Endodermal cell (in vitro differentiated cells): ENCODE measurements around the gene OPA1. TPM values are rescaled to one million over a fixed set of nuclear protein-coding genes. Genes with fewer than 3 reads are reported as not detected.

Source experiments
- DNase-seq: peaks from one replicate; pipeline ENCODE4 v3.0.0-alpha.2; 2017
- H3K27ac ChIP-seq: 2 replicates; pipeline ENCODE4 v1.5.1; 2013; ENCODE audit warnings: mild to moderate bottlenecking, low read depth, low read length, moderate library complexity
- H3K27me3 ChIP-seq: 2 replicates; pipeline ENCODE4 v1.6.1; 2013; ENCODE audit warnings: mild to moderate bottlenecking, low read length, moderate library complexity; ENCODE audit not compliant: insufficient read depth, control insufficient read depth, poor library complexity, severe bottlenecking
- H3K36me3 ChIP-seq: 2 replicates; pipeline ENCODE4 v1.7.0; 2013; ENCODE audit warnings: mild to moderate bottlenecking, low read length, moderate library complexity; ENCODE audit not compliant: control insufficient read depth, insufficient read depth
- H3K4me1 ChIP-seq: one replicate; pipeline ENCODE4 v1.7.0; 2013; ENCODE audit warnings: low read length; ENCODE audit not compliant: control insufficient read depth, insufficient read depth
- H3K4me3 ChIP-seq: 2 replicates; pipeline ENCODE4 v1.5.1; 2013; ENCODE audit warnings: mild to moderate bottlenecking, low read length, moderate library complexity
- H3K9ac ChIP-seq: 2 replicates; pipeline ENCODE4 v1.6.1; 2013; ENCODE audit warnings: mild to moderate bottlenecking, low read length, moderate library complexity; ENCODE audit not compliant: poor library complexity, severe bottlenecking; ENCODE audit errors: extremely low read depth
- H3K9me3 ChIP-seq: 2 replicates; pipeline ENCODE4 v1.6.1; 2013; ENCODE audit warnings: mild to moderate bottlenecking, low read length, moderate library complexity; ENCODE audit not compliant: control insufficient read depth
- H3K27ac Mint-ChIP-seq: 2 replicates; pipeline ENCODE4 v1.8.0; 2020; ENCODE audit warnings: mixed read lengths
- H3K27me3 Mint-ChIP-seq: 2 replicates; pipeline ENCODE4 v1.8.0; 2021; ENCODE audit warnings: mild to moderate bottlenecking, mixed read lengths; ENCODE audit not compliant: insufficient read depth
- H3K36me3 Mint-ChIP-seq: 2 replicates; pipeline ENCODE4 v1.8.0; 2020; ENCODE audit warnings: low read depth, mixed read lengths
- H3K4me1 Mint-ChIP-seq: 2 replicates; pipeline ENCODE4 v1.8.0; 2020; ENCODE audit warnings: mixed read lengths
- H3K4me3 Mint-ChIP-seq: 2 replicates; pipeline ENCODE4 v1.8.0; 2020; ENCODE audit warnings: mild to moderate bottlenecking, moderate library complexity, mixed read lengths
- H3K9me3 Mint-ChIP-seq: 2 replicates; pipeline ENCODE4 v1.8.0; 2020; ENCODE audit warnings: mild to moderate bottlenecking, mixed read lengths
- WGBS, 2 experiments: methylation state at CpG; one replicate each; pipeline versions ENCODE4 v1.1.5 to v1.1.7; 2013; ENCODE audit warnings: missing lambda C conversion rate in 2 of 2, mixed read lengths in 1 of 2; ENCODE audit not compliant: insufficient coverage in 1 of 2, insufficient read length in 1 of 2; 5-methylcytosine and 5-hydroxymethylcytosine counted together
- total RNA-seq, 2 donors: library from RNA; stranded (reverse); fragmentation: NEBNext Ultra II Directional in 1 of 2; extraction: Animal tissue kit (Norgen Biotek cat#: 25700) in 1 of 2; gene quantifications; 2 replicates in 1 of 2; 3 replicates in 1 of 2; pipeline ENCODE4 v1.2.1, GENCODE V29; 2021
- TF ChIP-seq, protein P1 (sequence below): fragments of 200-600 bp; sonication (generic); conservative IDR thresholded peaks from 2 replicates; pipeline ENCODE4 v1.5.0; 2021; ENCODE audit warnings: antibody characterized with exemption, mild to moderate bottlenecking

Gene OPA1
- total RNA-seq, 2 donors from 2014 or later: 61.5 to 69.4 TPM

DNA sequence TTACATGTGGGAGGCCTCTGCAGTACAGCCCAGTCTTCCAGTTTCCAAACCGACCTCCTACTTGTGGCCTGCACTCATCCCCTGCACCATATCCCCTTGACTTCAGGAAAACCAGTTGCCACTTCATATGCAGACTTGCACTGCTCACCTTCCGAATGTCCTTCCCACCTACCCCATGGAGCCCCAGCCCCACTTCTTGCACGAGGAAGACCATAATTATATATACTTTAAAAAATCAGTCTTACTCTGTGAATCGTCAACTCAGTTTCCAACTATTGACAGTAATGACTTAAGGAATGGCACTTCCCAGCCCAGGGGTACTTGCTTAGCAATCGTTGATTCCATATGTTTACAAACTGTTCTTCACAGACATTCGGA, 136.1 kb downstream of the OPA1 start:
- Histone ChIP-seq H3K27ac (no peak overlapping the region), H3K9ac (no peak overlapping the region), H3K4me3 (no peak overlapping the region), H3K27me3 (no peaks in the 10 kb centered on the region), H3K9me3 (no peaks in the 10 kb centered on the region), H3K4me1 (no peaks in the 10 kb centered on the region), H3K36me3 (no peaks in the 10 kb centered on the region)
- H3K4me1 Mint-ChIP-seq: no peaks in the 10 kb centered on the region
- no peak for DNase-seq
- WGBS, 2 experiments: 93 to 96% methylated on average over 4 to 6 of the region's 6 CpGs
- H3K9me3 Mint-ChIP-seq: no peaks in the 10 kb centered on the region
- no peaks in the 10 kb centered on the region for H3K36me3 Mint-ChIP-seq
- TF ChIP-seq, protein P1, sequence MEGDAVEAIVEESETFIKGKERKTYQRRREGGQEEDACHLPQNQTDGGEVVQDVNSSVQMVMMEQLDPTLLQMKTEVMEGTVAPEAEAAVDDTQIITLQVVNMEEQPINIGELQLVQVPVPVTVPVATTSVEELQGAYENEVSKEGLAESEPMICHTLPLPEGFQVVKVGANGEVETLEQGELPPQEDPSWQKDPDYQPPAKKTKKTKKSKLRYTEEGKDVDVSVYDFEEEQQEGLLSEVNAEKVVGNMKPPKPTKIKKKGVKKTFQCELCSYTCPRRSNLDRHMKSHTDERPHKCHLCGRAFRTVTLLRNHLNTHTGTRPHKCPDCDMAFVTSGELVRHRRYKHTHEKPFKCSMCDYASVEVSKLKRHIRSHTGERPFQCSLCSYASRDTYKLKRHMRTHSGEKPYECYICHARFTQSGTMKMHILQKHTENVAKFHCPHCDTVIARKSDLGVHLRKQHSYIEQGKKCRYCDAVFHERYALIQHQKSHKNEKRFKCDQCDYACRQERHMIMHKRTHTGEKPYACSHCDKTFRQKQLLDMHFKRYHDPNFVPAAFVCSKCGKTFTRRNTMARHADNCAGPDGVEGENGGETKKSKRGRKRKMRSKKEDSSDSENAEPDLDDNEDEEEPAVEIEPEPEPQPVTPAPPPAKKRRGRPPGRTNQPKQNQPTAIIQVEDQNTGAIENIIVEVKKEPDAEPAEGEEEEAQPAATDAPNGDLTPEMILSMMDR: no peak
- no peaks in the 10 kb centered on the region for H3K27me3 Mint-ChIP-seq
- no peak overlapping the region for H3K4me3 Mint-ChIP-seq
- no peak overlapping the region for H3K27ac Mint-ChIP-seq

DNA sequence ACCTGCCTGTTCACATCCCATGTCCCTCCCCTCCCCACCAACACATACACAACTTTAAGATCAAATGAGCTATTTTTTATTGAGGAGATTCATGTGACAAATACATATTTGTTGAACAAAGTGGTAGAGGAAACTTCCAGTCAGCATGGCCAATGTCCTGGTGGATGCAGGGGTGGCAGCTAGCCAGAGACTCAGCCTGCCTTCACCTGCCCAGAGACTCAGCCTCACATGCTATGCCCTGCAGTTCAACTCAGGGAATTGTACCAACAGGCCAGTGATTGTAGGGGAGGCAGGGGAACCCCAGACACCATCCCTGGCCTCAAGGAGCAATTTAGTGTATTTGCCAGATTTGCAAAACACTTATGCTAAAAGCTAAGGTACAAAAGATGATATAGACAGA, 136.6 kb downstream of the OPA1 start:
- H3K9me3 ChIP-seq: no peaks in the 10 kb centered on the region
- H3K4me1 Mint-ChIP-seq: no peaks in the 10 kb centered on the region
- TF ChIP-seq, protein P1: no peak
- H3K4me3 Mint-ChIP-seq: no peak overlapping the region
- no peaks in the 10 kb centered on the region for H3K27me3 Mint-ChIP-seq
- no peak for DNase-seq
- no peak overlapping the region for H3K9ac ChIP-seq
- H3K9me3 Mint-ChIP-seq: no peaks in the 10 kb centered on the region
- no peaks in the 10 kb centered on the region for H3K36me3 ChIP-seq
- H3K4me3 ChIP-seq: no peak overlapping the region
- H3K4me1 ChIP-seq: no peaks in the 10 kb centered on the region
- no peak overlapping the region for H3K27ac ChIP-seq
- no peaks in the 10 kb centered on the region for H3K36me3 Mint-ChIP-seq
- no peaks in the 10 kb centered on the region for H3K27me3 ChIP-seq
- no peak overlapping the region for H3K27ac Mint-ChIP-seq

DNA sequence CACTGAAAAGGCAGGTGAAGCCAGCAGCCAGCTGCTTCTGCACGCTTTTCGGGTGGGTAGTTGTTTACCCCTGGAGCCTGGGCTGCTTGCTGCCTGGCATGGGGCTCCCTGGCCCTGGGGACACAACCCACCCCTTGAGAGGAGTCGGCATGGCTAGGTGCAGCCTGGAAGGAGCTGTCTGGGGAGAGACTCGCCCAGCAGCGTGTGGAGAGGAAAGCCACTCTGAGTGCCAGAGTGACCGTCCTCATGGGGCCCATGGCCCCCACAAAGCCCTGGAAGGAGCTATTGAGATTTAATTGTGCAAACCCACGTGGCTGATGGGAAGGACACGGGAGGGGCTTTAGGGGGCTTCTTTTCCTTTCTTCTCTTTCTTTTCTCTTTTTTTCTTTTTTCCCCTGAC, 137.5 kb downstream of the OPA1 start:
- Histone ChIP-seq H3K27me3 (no peaks in the 10 kb centered on the region), H3K27ac (peak overlapping the region; percentile 36), H3K9ac (no peak overlapping the region), H3K4me3 (no peak overlapping the region), H3K9me3 (no peaks in the 10 kb centered on the region), H3K4me1 (no peaks in the 10 kb centered on the region), H3K36me3 (no peaks in the 10 kb centered on the region)
- WGBS, 2 experiments: 67 to 82% methylated on average over 6 to 8 of the region's 8 CpGs
- no peak overlapping the region for H3K4me3 Mint-ChIP-seq
- H3K36me3 Mint-ChIP-seq: no peaks in the 10 kb centered on the region
- H3K4me1 Mint-ChIP-seq: no peaks in the 10 kb centered on the region
- H3K27me3 Mint-ChIP-seq: no peaks in the 10 kb centered on the region
- H3K27ac Mint-ChIP-seq: no peak overlapping the region
- H3K9me3 Mint-ChIP-seq: no peaks in the 10 kb centered on the region
- TF ChIP-seq, protein P1: no peak
- DNase-seq: peak; percentile 45
